IPS DF 19.7 (cell line): ENCODE measurements around the gene KCNT1.

Source experiments
- DNase-seq: peaks from one replicate; pipeline ENCODE4 v3.0.0-alpha.2; 2013; ENCODE audit warnings: low read depth, low spot score

KCNT1 gene

DNA sequence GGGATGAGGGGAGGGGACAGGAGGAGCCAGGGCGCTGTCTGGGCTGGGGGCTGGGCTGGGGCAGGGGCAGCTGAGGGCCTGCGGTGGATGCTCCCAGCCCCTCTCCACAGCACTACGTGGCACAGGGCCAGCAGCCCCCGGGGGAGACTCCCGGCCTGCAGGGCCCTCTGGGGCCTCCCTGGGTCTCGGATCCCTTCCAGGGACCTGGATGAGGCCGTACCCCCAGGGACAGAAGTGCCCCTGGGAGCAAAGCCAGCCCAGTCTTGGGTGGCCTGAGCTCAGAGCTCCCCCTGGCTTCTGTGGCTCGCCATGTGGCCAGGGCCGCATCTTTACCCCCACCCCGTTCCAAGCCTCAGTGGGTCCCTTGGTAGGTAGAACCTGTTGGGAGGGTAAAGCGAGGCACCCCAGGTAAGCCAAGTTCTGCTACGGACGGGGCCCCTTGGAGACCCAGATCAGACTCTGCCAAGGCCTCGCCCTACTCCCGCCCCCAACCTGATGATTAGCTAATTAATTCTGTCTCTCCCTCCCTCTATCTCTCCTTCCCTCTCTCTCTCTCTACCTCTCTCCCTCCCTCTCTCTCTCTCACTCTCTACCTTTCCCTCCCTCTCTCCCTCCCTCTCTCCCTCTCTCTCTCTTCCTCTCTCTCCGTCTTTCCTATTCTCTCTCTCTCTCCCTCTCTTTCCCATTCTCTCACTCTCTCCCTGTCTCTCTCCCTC lies 24.3 kb downstream of the KCNT1 start:
- DNase-seq, result no peak

DNA sequence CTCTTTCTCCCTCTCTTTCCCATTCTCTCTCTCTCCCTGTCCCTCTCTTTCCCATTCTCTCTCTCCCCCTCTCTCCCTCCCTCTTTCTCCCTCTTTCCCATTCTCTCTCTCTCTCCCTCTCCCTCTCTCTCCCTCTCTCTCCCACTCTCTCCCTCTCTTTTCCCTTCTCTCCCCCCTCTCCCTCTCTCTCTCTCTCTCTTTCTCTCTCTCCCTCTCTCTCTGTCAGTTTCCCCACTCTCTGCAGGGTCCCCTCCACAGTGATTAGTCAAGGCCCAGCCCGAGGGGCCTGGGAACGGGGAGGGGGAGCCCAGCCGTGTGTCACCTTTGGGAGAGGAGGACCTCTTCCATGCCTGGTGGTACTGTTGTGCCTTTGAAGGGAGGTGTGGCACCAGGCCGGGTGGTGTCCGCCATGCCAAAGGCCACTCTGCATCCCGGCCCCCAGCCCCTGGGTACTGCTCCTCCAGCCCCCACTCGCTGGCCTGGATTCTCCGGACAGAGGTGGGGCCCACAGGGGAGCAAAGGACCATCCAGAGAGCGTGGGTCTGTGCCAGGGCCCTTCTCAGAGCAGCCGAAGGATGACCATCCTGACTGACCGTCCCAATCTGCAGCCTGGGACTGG lies 25.4 kb downstream of the KCNT1 start:
- no peak for DNase-seq

DNA sequence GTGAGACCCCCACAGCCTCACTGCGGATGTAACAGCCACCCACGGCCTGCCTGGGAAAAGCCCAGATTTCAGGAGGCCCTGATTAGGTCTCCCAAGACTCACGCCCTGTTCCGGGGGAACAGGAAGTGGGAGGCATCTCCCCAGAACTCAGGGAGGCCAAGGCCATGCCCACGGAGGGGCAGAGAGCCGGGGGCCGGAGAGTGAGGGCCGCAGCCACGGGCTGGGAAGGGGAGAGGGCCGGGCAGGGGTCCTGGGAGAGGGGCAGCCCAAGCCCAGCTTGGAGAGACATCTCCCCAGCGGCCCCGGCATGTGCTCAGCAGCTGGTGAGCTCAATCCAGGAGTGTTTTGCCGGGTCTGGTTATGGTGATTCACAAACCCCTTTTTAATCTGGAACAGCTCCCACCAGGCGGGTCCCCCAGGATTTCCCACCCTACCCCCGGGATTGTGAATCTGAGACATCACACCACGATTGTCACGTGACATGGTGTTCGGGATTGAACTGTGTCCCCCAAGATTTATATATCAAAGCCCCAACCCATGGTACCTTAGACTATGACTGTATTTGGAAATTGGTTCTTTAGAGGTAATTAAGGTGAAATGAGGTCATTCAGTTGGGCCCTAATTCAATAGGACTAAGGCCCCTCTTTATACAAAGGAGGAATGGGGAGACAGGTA lies 26.6 kb downstream of the KCNT1 start:
- DNase-seq, result no peak

DNA sequence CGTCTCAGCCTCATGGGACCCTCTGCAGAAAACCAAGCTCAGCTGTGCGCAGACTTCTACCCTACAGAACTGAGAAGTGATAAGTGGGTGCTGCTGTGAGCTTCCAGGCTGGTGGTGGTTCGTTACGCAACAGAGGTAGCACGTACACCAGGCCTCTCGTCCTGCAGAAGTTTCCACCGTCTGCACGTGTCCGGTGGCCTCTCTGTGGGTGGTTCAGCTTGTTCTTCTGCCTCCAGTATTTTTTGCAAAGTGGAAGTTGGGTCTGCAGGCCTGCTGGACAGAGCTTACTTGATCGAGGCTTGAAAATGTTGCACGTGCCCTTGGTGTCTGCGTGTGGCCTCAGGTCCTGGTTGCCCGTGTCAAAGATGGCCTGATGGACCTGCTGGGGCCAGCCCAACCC lies 27.5 kb downstream of the KCNT1 start:
- DNase-seq, result no peak

DNA sequence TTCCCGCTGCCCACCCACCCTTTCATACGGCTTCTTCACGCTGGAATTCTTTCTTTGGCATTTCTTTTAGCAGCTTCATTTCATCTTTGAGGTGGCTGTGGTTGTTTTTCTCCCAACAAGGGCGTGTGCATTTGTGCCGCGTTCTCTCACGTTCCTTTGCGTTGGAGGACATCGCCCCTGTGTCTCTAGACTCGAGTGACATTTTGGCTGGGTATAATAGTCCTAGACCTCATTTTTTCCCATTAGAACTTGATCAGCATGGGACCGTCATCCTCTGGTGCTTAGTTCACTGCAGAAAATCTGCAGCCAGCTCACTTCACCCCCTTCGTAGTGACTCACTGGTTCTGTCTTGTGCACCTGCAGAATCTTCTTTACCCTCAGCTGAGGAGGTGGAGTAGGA lies 29.5 kb downstream of the KCNT1 start:
- no peak for DNase-seq

DNA sequence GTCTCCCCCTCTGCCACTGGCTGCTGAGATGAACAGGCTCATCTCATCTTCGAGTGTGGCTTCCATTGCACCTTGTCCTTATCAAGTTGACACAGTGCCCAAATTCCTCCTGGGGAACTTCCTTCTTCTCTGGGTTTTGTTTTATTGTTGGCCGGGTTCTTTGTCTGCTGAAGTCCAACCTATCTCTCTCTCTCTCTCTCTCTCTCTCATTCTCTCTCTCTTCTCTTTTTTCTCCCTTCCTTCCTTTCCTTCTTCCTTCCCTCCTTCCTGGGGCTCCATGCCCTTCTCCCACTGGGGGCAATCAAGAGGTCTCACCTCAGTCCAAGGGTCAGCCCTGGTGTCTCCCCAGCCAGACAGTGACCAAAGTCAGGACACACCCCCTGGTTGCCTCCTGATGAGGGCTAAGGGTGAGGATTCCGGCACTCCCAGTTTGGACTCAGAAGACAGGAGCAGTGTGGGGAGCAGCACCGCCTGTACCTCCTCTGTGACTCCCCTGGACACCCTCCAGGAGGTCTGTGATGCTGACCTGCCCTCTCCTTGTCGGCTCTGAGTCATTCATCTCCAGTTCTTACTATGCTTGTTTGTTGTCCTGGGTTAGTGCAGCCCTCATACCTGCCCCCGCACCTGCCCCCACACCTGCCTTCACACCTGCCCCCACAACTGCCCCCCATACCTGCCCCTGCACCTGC lies 30.7 kb downstream of the KCNT1 start:
- DNase-seq, result no peak

DNA sequence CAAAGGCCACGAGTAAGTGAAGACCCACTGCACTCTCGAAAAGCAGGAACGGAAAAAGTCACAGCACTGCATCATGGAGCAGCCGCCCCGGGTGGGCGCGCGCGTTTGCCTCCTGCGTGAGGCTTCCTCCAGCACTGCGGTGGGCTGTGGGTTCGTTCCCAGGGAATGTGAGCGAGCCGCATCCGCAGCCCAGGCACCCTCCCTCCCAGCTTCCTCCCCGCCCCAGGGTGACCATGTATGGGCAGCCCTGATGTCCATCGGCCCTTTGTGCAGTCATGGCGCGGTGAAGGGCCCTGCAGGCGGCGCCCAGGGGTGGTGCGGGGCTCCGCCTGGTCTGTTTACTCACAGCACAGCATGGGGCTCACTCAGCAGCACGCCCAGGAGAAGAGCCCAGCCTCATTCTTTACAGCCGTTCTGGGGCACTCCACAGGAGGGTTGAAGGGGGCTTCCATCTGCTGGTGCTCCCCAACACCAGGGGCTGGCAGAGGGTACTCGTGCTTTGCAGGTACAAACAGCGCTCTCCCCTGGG lies 32.7 kb downstream of the KCNT1 start:
- no peak for DNase-seq

DNA sequence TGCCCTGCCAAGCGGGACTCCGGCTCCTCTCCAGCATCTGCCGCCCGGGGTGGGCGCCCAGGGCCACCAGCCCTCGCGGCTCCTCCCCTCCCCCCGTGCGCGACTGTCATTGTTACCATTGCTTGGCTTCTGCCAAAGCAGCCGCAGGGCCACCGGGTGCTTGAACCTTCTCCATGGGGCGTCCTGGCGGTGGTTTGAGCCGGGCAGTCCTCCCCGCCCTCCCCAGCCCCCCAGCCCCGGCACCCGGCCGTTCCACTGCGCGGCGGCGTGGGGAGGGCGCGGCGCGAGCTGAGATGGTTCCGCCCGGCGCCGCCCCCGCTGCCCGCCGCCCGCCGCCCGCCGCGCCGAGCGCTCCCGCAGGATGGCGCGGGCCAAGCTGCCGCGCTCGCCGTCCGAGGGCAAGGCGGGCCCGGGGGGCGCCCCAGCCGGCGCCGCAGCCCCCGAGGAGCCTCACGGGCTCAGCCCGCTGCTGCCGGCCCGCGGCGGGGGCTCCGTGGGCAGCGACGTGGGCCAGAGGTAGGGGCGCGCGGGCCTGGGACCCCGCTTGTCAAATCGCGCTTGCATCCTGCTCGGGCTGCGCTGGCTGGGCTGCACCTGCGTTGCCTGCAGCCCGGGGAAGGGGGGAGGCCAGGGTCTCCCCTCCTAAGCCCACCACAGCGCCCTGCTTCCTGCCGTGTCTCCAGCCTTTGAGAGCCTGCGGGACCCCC lies 34.4 kb downstream of the KCNT1 start:
- DNase-seq, result no peak

DNA sequence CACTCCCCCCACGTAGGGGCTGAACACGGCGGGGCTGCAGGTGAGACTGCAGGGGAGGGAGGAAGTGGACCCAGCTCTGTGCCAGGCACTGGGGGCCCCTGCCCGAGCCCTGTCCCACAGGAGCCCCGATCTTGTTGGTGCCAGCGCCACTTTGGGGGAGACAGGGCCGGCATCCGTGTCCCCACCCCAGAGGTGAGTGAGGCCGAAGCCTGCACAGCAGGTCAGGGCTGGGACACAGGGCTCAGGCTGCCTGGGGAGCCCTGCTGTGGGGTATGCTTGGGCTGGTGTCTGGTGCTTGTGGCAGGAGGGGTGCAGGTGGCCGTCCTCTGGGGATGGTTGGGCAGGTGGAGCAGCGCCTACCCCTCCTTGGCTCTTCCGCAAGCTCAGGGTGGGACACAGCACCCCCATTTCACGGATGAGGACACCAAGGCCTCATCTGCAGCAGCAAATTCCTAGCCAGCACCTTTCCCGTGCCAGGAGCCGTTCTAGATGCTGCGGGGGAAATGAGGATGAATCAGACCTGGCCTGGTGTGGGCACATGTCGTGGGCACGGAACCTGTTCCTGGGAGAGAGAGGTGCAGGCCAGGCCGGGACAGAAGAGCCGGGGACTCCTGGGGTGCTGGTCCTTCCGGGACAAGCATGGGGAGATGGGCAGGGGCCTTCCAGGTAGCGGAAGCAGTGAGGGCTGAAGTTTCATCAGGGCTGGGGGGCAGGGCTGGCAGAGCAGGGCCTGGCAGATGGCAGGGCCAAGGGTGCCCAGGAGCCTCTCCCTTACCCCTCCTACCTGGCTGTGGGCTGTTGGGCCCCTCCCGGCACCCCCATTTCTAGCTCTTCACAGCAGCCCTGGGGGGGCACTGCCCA lies 35.2 kb downstream of the KCNT1 start:
- DNase-seq, result no peak

DNA sequence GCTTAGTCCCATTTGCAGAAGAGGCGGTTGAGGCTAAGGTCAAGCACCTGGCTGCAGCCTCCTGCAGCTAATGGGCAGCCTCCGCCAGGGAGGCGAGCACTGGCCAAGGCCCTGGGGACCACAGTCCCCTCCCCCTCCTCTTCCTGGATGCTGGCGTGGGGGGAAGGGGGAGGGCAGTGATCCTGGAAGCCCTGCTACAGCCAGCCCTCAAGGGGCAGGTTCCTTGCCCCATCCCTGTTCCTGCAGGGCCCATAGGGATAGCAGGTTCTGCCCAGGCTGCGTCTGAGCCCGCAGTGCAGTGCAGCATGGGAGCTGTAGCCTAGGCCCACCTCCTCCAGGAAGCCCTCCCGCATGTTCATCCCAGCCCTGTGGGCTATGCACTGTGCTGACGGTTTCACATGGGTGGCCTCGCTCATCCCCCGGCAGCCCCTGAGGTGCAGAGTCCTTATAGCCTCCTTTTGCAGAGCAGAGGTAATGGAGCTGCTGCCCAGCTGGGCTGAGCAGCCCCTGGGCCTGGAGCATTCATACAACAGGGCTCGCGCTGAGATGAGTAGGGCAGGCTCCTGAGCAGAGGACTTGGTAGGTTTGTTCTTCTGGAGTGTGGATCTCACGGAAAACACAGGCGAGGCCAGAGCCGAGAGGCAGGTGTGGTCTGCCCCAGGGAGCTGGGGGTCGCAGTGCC lies 36.0 kb downstream of the KCNT1 start:
- no peak for DNase-seq

DNA sequence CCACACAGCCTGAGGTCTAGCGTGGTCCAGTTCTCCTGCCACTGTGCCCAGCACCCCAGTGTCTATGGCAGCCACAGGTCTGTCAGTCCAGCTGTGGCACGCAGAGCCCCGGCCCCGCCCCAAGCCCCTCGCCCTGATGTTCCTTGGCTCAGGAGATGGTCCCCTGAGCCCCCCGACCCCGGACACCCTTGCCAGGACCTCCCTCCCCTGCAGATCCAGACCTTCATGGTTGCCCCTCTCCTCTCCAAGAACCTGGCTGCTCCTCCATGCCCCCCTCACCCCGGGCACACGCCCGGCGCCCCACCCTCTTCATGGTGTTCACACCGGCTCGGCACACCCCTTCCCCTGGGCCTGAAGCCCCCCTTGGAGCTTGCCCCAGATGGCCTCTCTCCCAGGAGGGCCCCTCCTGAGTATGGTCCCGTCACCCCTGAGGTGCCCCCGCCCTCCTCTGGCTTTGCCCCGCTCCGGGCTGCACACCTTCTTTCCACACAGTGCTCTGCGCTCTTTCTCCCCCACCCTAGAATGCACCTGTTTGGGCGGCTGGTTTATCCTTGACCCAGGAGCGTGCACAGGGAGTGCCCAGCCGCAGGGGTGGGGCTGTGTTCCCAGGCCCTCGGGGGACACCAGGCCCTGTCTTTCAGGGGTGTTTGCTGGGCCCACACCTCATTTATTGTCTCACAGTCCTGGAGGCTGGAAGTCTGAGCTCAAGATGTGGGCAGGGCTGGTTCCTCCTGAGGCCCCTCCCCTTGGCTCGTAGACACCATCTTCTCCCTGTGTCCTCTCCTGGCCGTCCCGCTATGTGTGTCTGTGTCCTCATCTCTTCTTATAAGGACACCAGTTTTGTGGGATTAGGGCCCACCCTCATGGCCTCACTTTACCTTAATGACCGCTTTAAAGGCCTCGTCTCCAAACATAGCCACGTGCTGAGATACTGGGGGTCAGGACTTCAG lies 37.6 kb downstream of the KCNT1 start:
- no peak for DNase-seq

DNA sequence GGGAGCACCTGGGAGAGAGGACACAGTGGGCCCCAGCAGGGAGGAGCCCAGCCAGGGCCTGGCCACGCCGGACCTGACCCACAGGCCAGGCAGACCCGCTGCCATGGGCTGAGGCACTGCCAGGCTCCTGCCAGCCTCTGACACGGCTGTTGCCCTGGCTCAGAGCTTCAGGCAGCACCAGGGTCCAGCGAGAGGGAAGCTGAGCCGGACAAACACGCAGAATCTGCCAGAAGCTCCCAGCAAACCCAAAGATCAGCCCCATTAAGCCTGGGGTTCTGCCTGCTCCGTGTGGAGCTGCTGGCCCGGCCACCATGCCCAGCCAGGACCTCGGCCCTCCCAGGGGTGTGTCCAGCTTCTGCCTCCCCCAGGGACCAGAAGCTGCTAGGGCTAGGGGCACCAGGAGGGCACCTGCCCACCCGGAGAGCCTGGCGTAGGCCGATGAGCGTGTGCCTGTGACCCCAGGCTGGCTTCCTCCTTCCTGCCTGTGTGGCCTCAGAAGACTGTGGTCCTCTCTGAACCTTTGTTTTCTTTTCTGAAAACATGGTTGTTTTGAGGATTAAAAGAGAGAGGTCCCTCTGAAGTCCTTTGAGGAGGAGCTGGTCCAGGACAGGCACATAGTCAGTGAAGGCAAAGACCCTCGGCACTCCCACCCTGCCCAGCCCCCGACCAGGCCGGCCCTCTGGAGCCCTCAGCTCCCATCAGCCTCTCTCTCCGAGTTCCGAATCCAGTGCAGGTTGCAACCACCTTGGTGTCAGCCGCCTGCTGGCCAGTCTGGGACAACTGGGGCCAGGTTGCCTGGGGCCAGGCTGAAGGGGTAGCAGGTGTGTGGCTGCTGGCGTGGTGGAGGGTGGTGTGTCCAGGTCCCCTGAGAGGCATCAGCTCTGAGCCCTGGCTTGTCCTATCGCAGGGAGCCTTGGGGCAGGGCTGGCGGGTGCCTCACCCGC lies 39.6 kb downstream of the KCNT1 start:
- no peak for DNase-seq

DNA sequence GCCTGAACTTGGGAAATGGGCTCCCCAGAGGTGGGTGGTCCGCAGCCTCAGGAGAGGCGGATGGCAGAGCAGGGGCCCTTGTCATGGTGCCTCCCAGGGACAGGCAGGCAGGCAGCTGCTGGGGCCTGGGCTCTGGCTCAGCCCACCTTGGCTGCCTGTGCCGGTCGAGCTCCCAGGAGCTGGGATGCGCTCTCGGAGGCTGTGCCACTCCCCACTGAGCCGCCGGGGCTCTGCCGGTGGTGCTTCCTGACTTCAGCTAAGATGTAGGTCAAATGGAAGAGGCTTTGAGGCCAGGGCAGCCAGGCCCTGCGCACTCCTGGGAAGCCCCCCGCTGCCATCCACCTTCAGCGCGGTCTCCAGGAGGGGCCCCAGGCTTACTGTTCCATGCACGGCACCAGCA lies 41.0 kb downstream of the KCNT1 start:
- DNase-seq, result no peak

DNA sequence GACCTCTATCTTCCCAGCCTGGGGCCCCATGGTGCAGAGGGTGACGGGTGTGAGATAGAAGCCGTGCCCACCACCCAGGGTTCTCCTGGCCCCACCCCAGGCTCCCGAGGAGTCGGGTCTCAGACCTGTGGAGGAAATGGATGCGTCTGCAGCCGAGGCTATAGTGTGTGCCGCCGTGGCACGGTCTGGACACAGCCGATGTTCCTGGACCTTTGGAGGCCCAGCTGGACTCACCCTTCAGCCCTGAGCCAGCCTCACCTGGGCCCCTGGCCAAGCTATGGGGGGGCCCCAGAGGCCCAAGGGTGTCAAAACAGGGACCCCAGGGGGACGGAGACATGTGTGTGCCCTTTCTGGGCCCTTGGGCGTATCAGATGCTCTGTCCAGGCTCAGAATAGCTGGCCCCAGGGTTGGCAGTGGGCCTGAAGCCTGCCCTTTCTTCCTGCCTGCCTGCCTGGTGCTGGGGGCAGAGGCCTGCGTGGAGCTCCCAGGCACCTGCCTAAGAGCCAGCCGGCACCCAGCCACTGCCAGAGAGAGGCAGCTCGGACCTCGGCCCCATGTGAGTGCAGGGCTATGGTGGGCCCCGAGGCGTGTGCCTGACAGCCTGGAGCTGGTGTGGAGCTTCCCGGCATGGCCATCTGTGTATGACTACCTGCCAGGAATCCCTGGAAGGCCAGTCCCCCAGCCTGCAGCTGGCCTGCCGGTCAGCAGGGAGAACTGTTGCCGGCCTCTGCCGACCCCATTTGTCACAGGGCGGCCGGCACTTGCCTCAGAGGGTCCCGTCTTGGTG lies 41.8 kb downstream of the KCNT1 start:
- DNase-seq, result no peak

DNA sequence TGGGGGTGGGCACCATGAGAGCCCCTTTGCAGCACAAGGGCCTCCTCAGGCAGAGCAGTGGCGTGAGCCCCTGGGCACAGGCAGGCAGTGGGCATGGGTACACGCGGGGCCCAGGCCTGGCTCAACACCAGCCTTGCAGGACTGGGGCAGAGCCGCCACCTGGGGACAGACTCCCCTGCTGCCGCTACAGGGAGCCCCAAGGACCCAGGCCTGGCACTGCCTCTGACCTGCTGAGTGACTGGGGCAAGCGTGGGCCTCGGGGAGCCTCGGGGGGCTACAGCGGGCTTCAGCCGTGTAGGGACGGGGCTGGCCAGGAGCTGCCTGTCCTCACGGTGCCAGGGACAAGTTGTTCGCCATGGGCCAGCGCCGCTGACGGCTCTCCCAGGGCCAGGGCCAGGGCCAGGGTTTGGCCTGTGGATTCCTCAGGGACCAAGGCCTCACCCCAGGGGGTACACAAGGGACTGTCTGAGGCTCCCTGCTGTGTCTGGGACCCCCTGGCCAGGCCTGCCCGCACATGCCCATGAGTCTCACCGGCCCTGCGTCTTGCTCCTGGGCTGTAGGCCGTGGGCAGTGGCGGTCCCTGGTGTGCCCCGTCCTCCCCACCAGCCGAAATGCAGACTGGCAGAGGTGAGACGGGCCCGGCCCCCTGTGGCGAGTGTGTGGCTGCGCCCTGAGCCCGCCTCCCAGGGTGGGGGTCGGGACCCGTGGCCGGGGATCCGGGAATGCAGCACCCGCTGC lies 42.5 kb downstream of the KCNT1 start:
- DNase-seq, result no peak

DNA sequence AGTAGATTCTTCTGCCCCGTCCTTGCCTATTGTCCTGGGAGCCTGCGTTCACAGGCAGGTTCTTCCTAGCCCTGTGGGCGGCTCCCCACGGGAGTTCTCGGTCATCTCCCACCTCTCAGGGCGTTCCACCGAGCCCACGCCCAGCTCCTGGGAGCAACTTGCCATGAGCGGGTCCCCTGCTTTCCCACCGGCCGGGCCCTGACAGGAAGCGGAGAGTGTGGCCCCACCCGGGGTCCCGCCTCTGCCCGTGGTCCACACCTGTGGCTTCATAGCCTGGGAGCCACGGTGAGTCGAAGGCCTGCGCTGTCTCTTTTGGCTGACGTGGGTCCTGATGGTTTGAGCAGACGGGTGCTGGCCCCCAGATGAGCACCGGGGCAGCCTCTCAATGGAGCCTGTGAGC lies 43.2 kb downstream of the KCNT1 start:
- no peak for DNase-seq
